HFF-Myc (cell line): ENCODE data around the gene CDC20B.

Experiments
- DNase-seq: peaks from one replicate; pipeline ENCODE4 v3.0.0-alpha.2; 2011; ENCODE audit warnings: low read depth; ENCODE audit errors: extremely low read depth
- H3K4me3 ChIP-seq: replicated peaks from 2 replicates; pipeline ENCODE4 v1.5.1; 2011; ENCODE audit warnings: low read depth, mild to moderate bottlenecking, control low read depth, low read length
- CTCF ChIP-seq: IDR thresholded peaks from 2 replicates; pipeline ENCODE4 v1.5.1; 2012; ENCODE audit warnings: mild to moderate bottlenecking, low read depth, low read length, control low read depth; ENCODE audit errors: missing control alignments

CDC20B gene

DNA sequence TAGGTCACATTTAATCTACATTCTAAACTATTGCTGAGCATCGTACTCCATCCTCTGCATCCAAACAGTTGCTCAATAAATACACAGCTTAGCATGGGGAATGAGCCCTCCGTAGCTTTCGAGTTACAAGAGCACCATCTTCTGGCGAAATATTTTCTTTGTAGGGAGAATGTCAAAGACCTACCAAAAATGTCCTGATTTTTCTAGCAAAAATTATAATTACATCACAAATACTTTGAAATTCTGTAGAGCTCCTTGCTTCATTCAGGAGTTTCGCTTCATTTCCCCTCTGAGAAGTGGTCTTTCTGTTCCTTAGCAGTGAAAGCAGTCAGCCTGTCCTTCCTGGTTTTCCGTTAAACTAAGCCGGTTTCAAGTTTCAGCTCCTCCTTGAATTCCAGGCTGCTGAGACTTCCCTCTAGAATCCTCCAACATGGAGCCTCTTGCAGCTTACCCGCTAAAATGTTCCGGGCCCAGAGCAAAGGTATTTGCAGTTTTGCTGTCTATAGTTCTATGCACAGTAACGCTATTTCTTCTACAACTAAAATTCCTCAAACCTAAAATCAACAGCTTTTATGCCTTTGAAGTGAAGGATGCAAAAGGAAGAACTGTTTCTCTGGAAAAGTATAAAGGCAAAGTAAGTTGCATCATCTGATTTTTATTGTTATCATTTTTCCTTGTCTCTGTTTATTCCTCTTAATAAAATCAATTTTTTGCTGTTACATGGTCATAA, 13.0 kb downstream of the CDC20B start, which contains the start of gene GPX8:
TSS of gene GPX8 (plus strand) at position 409 of the 730 bp plus-strand sequence. CDS start at position 431, 22 bp downstream.
- DNase-seq: peak; percentile 80
- TF ChIP-seq CTCF: peak; percentile 43
- H3K4me3 ChIP-seq: peak within 1 kb of the TSS; percentile 58

DNA sequence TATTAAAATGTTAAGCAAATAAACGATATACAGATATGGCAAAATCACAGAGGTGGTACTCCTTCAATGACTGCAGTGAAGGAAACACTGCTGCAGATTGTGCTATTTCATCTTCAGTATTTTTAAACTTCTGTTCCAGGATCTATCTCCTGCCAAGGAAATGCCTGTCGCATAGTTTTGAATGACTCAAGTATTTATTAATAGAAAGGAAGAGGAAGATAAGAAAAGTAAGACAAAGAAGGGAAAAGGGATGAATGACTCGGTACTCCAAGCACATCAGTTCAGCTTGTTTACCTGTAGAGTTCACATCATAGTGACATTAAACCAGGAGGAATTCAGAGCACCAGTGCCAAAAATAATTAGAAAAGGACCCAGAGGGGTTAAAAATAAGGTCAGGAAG, 18.1 kb downstream of the CDC20B start:
- no peak for DNase-seq
- TF ChIP-seq CTCF: no peak
- H3K4me3 ChIP-seq: no peak overlapping the region

DNA sequence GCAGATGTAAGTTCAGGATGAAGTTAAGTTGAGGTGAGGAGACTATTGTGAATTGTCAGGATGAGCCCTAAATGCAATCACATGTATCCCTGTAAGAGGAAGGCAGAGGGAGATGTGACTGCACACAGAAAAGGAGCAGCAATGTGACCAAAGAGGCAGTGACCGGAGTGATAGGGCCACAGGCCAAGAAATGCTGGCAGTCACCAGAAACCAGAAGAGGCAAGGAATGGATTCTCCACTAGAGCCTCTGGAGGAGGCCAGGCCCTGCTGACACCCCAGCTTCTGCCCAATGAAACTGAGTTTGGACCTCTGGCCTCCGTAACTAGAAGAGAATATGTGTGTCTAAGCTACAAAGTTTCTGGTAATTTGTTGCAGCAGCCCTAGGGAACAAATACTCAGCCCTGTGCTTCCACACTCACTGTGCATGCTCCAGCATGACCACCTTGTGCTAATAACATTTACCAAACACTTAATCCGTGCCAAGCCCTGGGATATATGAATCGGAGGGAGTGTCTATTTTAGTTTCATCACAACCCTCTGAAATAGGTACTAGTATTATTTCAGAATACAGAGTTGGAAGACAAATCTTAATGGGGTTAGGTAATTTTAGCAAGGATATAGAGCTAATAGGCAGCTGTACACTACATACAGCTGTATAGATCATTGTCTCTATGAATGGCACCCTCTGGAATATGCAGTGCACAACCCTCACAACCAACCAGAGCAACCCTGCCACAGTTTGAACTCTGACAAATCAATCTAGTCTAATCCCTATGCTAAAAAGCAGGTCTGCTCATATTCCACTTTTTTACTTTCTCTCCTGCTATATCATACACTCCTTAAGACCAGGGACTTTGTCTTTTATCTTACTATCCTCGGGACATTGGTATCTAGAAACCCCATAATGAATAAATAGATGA, 20.8 kb downstream of the CDC20B start:
- no peak overlapping the region for H3K4me3 ChIP-seq
- no peak for TF ChIP-seq CTCF
- DNase-seq: peak; percentile 46

DNA sequence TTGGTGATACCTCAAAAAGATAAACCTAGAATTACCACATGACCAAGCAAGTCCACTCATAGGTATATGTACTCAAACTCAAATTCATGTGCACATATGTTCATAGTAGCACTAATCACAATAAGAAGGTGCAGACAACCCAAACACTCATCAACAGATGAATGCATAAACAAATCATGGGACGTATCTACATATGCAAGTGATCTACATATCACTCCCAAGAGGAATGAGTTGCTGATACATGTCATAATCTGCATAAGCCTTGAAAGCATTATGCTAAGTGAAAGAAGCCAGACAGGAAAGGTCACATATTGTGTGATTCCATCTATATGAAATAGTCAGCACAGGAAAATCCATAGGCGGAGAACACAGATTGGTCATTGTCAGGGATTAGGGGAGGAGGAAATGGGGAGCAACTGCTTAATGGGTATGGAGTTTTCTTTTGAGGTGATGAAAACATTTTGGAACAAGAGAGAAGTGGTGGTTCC, 23.6 kb downstream of the CDC20B start:
- TF ChIP-seq CTCF: no peak
- DNase-seq: no peak
- H3K4me3 ChIP-seq: no peak overlapping the region

DNA sequence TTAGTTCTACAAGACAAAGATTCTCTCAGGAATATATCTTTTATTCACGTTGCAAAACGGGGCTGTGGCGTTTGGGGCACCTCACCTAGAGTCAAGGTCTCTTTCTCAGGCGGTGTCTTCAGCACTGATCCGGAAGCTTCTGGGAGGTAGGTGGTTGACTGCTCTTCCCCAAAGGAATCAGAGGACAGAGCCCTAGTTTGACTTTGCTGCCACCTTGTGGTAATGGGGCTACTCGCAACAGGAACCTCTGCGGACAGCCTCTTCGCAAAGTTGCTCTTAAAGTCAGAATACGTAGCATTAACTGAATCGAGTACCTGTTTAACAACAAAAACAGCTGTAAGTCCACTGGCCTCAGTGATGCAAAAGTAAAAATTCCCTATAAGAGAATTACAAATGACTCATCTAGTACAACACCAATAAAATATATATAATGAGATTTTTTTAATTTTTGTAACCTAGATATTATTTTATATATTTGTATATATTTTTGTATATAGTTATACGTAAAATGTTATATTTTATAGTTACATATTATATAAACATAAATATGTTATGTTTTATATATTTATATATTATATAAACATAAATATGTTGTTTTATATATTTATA, 26.3 kb downstream of the CDC20B start:
- no peak overlapping the region for H3K4me3 ChIP-seq
- peak; percentile 68 for DNase-seq
- TF ChIP-seq CTCF: peak; percentile 95

GRCh38 chr5:55146080-55146479, 26.9 kb downstream of the CDC20B start:
- TF ChIP-seq CTCF: no peak
- H3K4me3 ChIP-seq: no peak overlapping the region
- no peak for DNase-seq
